IMR-90 (cell line): ENCODE data around the gene RUSC1.

ENCODE experiments used
- BHLHE40 ChIP-seq: fragments of 150-350 bp; IDR thresholded peaks from 2 replicates; pipeline ENCODE4 v1.6.1; 2016; ENCODE audit warnings: mild to moderate bottlenecking, low read depth, low read length
- CEBPB ChIP-seq: IDR thresholded peaks from 2 replicates; pipeline ENCODE4 v1.6.1; 2012; ENCODE audit warnings: low read depth, low read length, improper control_type of control experiment
- CHD1 ChIP-seq: IDR thresholded peaks from 2 replicates; pipeline ENCODE4 v1.6.1; 2012; ENCODE audit warnings: low read depth, low read length, improper control_type of control experiment
- CTCF ChIP-seq: conservative IDR thresholded peaks from 2 replicates; pipeline ENCODE4 v1.5.1; 2012; ENCODE audit warnings: mild to moderate bottlenecking, low read depth, low read length, improper control_type of control experiment
- FOS ChIP-seq: fragments of 150-350 bp; IDR thresholded peaks from 2 replicates; pipeline ENCODE4 v1.6.1; 2016; ENCODE audit warnings: low read depth, low read length
- NFE2L2 ChIP-seq: fragments of 150-350 bp; IDR thresholded peaks from 2 replicates; pipeline ENCODE4 v1.6.1; 2016; ENCODE audit warnings: low read depth, mild to moderate bottlenecking, low read length
- POLR2A ChIP-seq: IDR thresholded peaks from 2 replicates; pipeline ENCODE4 v1.6.1; 2012; ENCODE audit warnings: mild to moderate bottlenecking, low read depth, low read length
- RAD21 ChIP-seq: IDR thresholded peaks from 2 replicates; pipeline ENCODE4 v1.6.1; 2012; ENCODE audit warnings: low read length, improper control_type of control experiment
- TF ChIP-seq, protein P1 (sequence below): fragments of 150-350 bp; IDR thresholded peaks from 2 replicates; pipeline ENCODE4 v1.6.1; 2017; ENCODE audit warnings: mild to moderate bottlenecking, antibody characterized with exemption, low read length, low read depth
- TF ChIP-seq, protein P2 (sequence below): fragments of 150-350 bp; IDR thresholded peaks from 2 replicates; pipeline ENCODE4 v1.6.1; 2016; ENCODE audit warnings: low read depth, mild to moderate bottlenecking, low read length, moderate library complexity, borderline replicate concordance

- TF ChIP-seq CTCF (no peak), RAD21 (no peak), CHD1 (no peak), NFE2L2 (no peak), POLR2A (no peak), CEBPB (no peak), BHLHE40 (no peak), FOS (no peak)
- TF ChIP-seq, protein P1, sequence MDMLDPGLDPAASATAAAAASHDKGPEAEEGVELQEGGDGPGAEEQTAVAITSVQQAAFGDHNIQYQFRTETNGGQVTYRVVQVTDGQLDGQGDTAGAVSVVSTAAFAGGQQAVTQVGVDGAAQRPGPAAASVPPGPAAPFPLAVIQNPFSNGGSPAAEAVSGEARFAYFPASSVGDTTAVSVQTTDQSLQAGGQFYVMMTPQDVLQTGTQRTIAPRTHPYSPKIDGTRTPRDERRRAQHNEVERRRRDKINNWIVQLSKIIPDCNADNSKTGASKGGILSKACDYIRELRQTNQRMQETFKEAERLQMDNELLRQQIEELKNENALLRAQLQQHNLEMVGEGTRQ, result no peak
- TF ChIP-seq, protein P2, sequence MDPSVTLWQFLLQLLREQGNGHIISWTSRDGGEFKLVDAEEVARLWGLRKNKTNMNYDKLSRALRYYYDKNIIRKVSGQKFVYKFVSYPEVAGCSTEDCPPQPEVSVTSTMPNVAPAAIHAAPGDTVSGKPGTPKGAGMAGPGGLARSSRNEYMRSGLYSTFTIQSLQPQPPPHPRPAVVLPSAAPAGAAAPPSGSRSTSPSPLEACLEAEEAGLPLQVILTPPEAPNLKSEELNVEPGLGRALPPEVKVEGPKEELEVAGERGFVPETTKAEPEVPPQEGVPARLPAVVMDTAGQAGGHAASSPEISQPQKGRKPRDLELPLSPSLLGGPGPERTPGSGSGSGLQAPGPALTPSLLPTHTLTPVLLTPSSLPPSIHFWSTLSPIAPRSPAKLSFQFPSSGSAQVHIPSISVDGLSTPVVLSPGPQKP, result no peak
Measured at GRCh38 chr1:155285631-155286044, 35.1 kb upstream of the RUSC1 start.
